Liver (tissue), 3 donors: Measurements from ENCODE around the gene HCN1.

Experiments used
- CTCF ChIP-seq: fragments of 150-350 bp; IDR thresholded peaks from 2 replicates; pipeline ENCODE4 v1.5.1; 2017; ENCODE audit warnings: improper control_type of control experiment, low read depth, low read length; ENCODE audit not compliant: missing input control
- GABPA ChIP-seq, 2 donors: IDR thresholded peaks in 1 of 2; conservative IDR thresholded peaks in 1 of 2; 2 replicates each; pipeline ENCODE4 v1.6.1; 2016; ENCODE audit warnings: antibody characterized with exemption in 2 of 2, mild to moderate bottlenecking in 1 of 2, moderate library complexity in 1 of 2
- RAD21 ChIP-seq, 2 donors: IDR thresholded peaks; 2 replicates each; pipeline ENCODE4 v1.6.1; 2016; ENCODE audit warnings: antibody characterized with exemption in 2 of 2, mild to moderate bottlenecking in 2 of 2
- REST ChIP-seq: IDR thresholded peaks from 2 replicates; pipeline ENCODE4 v1.6.1; 2016; ENCODE audit warnings: antibody characterized with exemption, mild to moderate bottlenecking
- SP1 ChIP-seq: IDR thresholded peaks from 2 replicates; pipeline ENCODE4 v1.6.1; 2018; ENCODE audit warnings: antibody characterized with exemption, mild to moderate bottlenecking
- donor health status: healthy.
- donor health status: healthy.

GRCh38 chr5:45408067-45408466 lies 288.1 kb downstream of the HCN1 start:
- no peak for TF ChIP-seq RAD21 (IDR thresholded peaks at IDR 0.05)
- TF ChIP-seq REST, result no peak
- TF ChIP-seq CTCF, result no peak
- TF ChIP-seq GABPA (IDR thresholded peaks at IDR 0.05 in 1 of 2, conservative IDR thresholded peaks at IDR 0.05 in 1 of 2), result no peak
- TF ChIP-seq SP1, result no peak
